ENCODE measurements around the gene BDP1.
"Not testable (repeated sequence)": the region's sequence is repeated elsewhere in the genome, so short reads cannot be mapped to it uniquely, and the experiment has no call there.

BDP1 gene

GRCh38 chr5:71455427-71456361, at the start of gene BDP1:
TSS of gene BDP1 (plus strand) at chr5:71455651. CDS start at chr5:71455878, 227 bp downstream.
- DNase-seq (ENCODE audit: insufficient read length, low spot score) = peak; percentile 92
- peak; percentile 96 for FAIRE-seq

DNA sequence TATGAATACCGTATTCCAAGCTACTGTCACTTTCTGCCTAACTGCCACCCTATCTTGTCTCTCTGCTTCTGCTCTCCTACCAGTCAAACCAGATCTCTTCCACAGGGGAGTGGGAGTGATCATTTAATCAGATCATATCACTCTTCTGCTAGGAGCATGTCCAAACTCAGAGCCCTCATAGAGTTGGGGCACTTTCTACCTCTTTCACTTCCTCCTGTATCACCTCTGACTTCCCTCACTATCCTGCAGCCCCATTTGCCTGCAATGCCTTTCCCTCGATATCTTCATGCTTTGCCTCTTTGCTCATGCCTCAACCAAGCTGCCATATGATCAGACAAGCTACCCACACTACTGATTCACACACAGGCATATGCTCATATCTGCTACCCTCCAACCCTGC, 45.4 kb upstream of the BDP1 start:
- not testable (repeated sequence) for DNase-seq (ENCODE audit: insufficient read length, low spot score); FAIRE-seq

- DNase-seq (ENCODE audit: insufficient read length, low spot score); FAIRE-seq: not testable (repeated sequence)
Observed at GRCh38 chr5:71415626-71416025, 39.8 kb upstream of the BDP1 start.

GRCh38 chr5:71418026-71418425, 37.4 kb upstream of the BDP1 start:
- FAIRE-seq; DNase-seq (ENCODE audit: insufficient read length, low spot score): not testable (repeated sequence)

DNA sequence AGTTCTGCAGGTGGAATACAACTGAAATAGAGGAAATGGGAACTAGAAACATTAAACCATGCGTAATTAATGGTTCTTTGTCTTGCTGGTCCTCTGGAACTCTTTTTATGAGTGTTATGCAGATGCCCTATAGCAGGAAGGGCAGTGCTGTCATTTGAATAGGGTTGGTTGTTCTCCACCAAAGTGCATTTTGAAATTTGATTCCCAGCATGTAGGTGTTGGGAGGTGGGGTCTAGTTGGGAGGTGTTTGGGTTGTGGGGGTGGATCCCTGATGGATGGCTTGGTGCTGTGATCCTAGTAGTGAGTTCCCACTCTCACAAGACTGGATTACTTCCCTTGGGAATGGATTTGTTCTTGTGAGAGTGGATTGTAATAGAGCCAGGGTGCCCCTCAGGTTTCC, 34.2 kb upstream of the BDP1 start:
- FAIRE-seq = peak; percentile 38
- not testable (repeated sequence) for DNase-seq (ENCODE audit: insufficient read length, low spot score)

GRCh38 chr5:71423896-71424295, 31.6 kb upstream of the BDP1 start:
- FAIRE-seq; DNase-seq (ENCODE audit: insufficient read length, low spot score): not testable (repeated sequence)

- DNase-seq (ENCODE audit: insufficient read length, low spot score); FAIRE-seq: not testable (repeated sequence)
Observed at GRCh38 chr5:71426686-71427474, 28.6 kb upstream of the BDP1 start.

DNA sequence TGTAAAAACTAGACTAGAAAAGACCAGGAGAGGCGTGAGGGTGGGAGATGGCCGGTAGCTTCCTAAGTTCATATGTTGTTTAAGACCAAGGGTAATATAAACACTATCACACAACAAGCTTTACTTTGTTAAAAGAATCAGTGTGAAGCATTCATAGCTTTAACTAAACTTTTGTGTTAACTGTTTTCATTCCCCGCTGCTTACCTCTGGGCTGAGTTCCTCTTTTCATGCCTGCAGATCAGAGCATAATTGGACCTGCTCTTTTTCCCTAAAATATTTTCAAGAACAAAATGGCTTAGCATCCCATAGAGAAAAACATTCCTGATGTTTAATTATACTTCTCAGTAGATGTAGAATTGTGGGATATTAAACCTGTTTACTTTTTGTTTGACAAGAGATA, 23.0 kb upstream of the BDP1 start:
- DNase-seq (ENCODE audit: insufficient read length, low spot score); FAIRE-seq: not testable (repeated sequence)

- DNase-seq (ENCODE audit: insufficient read length, low spot score); FAIRE-seq: not testable (repeated sequence)
Observed at GRCh38 chr5:71434825-71435224, 20.6 kb upstream of the BDP1 start.

- not testable (repeated sequence) for DNase-seq (ENCODE audit: insufficient read length, low spot score); FAIRE-seq
Observed at GRCh38 chr5:71441564-71441963, 13.9 kb upstream of the BDP1 start.

- not testable (repeated sequence) for FAIRE-seq; DNase-seq (ENCODE audit: insufficient read length, low spot score)
Observed at GRCh38 chr5:71443891-71444290, 11.6 kb upstream of the BDP1 start.

DNA sequence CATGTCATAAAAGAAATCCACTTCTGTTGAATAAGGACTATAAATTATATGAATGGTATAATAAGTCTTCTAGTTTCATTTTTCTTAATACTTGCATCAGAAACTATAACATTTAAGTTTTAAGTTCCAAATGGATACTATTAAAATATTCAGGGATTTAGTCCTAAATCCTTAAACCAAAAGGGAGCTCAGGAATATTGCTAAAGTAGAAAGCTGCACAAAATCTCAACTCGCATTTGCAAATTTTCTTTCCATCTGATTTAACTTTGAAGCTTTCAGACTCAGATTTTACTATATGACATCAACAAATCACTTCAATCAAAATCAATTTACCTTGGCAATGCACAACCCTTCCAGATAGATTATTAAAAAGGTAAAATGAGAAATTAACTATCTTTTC, 10.4 kb upstream of the BDP1 start:
- not testable (repeated sequence) for DNase-seq (ENCODE audit: insufficient read length, low spot score); FAIRE-seq

GRCh38 chr5:71445523-71446152, 9.8 kb upstream of the BDP1 start:
- DNase-seq (ENCODE audit: insufficient read length, low spot score) = not testable (repeated sequence)
- FAIRE-seq = peak; percentile 79

DNA sequence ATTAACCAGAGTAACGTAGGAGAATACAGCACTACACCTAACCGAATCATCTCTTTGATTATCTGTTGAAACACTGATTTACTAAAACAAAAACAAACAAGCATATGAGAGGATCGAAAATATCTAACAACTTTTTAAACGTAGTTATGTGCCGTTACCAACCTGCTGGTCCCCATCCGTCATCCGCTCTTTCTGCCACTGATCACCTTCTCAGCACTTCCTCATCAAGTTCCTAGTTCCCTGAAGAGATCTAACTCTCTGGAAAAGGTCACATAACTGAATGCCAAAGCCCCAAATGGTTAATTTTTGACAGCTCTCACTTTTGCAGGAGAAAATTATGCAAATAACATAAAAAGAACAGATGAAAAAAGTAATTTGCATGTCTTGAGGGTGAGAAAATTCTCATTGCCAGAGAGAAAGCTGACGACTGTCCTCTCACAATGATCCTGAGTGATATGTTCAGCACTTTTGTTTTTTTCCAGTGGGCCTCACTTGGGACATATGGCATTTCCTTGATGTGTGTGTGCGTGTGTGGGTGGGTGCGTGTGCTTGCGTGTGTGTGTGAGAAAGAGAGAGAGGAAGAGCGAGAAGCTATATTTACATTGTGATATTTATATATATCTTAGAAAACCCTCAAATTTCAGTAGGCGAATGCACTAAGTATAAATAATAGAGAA, 8.8 kb upstream of the BDP1 start:
- FAIRE-seq = peak; percentile 76
- not testable (repeated sequence) for DNase-seq (ENCODE audit: insufficient read length, low spot score)

DNA sequence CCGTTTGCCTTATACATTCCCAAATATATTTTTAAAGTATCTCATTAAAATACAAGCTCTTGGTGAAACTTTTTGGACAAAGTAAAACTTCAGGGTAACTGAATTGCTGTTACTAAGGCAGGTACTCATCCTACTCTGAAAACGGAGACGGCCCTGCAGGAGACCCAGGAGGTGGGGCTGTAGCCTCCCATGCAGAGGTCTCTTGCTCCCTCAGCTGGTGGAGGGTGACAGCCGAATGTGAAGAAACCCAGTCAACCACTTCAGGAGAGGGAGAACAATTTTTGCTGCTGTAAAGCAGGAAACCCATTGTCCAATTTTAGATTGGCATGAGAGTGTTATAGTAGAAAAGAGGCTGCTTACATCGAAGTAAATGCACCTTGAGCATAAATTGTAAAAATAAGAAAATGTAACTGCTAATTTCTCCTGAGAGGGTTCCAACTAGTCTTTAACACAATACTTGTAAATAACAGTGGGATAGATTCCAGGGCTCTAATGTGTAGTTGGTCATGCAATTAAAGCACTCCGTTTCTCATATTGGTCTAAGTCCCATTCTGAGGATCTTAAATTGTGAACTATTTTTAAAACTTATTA, 8.1 kb upstream of the BDP1 start:
- DNase-seq (ENCODE audit: insufficient read length, low spot score); FAIRE-seq: not testable (repeated sequence)

DNA sequence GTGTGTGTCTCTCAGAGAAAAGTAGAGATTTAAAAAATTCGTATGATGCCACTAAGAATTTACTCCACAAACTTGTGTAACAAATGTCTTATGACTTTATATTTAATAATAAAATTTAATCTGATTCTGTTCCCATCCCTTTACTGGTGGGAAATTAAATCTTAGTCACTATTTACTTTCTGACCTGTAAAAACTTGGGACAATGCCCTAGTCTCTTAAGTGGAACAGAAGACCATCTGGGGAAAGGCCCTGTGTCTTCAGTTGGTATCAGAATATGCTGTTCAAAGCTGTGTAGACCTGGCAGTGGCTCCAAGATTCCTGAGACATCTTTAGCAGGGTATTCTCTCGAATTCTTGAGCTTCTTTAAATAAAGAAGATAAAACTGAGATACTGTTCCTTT, 2.6 kb upstream of the BDP1 start:
- no peak for FAIRE-seq
- no peak for DNase-seq (ENCODE audit: insufficient read length, low spot score)

- DNase-seq (ENCODE audit: insufficient read length, low spot score) = no peak
- no peak for FAIRE-seq
Observed at GRCh38 chr5:71454913-71455312, 538 bp upstream of the BDP1 start.

DNA sequence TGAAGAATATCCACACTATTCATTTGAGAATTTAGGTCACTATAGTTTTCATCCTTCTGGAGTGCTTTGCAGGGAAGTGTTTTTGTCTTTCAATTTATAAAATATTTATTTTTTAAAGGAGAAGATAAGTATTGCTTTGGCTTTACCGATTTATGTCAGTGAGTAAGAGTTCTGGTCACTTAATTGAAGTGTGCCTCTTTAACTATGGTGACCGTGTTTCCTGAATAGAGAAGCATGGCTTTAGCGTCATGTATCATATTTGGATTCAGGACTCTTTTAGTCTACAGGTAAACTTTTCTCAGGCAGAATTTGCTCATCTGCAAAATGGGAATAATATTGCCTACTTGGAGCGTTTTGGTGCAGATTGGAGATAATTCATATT, 902 bp downstream of the BDP1 start:
- no peak for DNase-seq (ENCODE audit: insufficient read length, low spot score)
- FAIRE-seq = no peak

GRCh38 chr5:71457106-71457505, 1.7 kb downstream of the BDP1 start:
- FAIRE-seq (no peak), DNase-seq (ENCODE audit: insufficient read length, low spot score) (no peak)

- no peak for DNase-seq (ENCODE audit: insufficient read length, low spot score)
- FAIRE-seq = no peak
Observed at GRCh38 chr5:71460693-71461092, 5.2 kb downstream of the BDP1 start.
